C4-2B (cell line): ENCODE data around the gene RTF1.

Experiments used
- CTCF ChIP-seq: fragments of 450-650 bp; conservative IDR thresholded peaks from 2 replicates; pipeline ENCODE4 v1.5.1; 2017; ENCODE audit warnings: mild to moderate bottlenecking
- ZFX ChIP-seq: fragments of 450-650 bp; IDR thresholded peaks from 2 replicates; pipeline ENCODE4 v1.6.1; 2017

- TF ChIP-seq CTCF, result no peak
- no peak for TF ChIP-seq ZFX
These were observed 70.9 kb downstream of the RTF1 start for GRCh38 chr15:41487802-41488201.
